Spleen (tissue), 7 donors: ENCODE data around the gene VWA5B2.

Source experiments
- CTCF ChIP-seq, 11 experiments: fragments of 200-600 bp in 7 of 11; fragments of 450-650 bp in 4 of 11; sonication (generic) in 4 of 11; IDR thresholded peaks in 8 of 11; conservative IDR thresholded peaks in 3 of 11; 1 replicate in 7 of 11; 2 replicates in 4 of 11; pipeline versions ENCODE4 v1.4.0 to v1.8.0; 2016 to 2021; ENCODE audit warnings: antibody characterized with exemption in 11 of 11, inconsistent platforms in 4 of 11, mild to moderate bottlenecking in 1 of 11
- POLR2AphosphoS5 ChIP-seq, 3 donors: sonication (generic); formaldehyde crosslinking; IDR thresholded peaks; one replicate each; pipeline ENCODE4 v1.5.1; 2017; ENCODE audit warnings: antibody characterized with exemption in 3 of 3
- donor health status: DM: no; HTN: no; CAD: no; lungs with moderate emphysema.
- donor health status: DM: no; HTN: no; CAD: no.
- donor health status: DM: no; HTN: no; CAD: no.

GRCh38 chr3:184211718-184212117, 17.7 kb upstream of the VWA5B2 start:
- TF ChIP-seq CTCF (IDR thresholded peaks at IDR 0.05 in 8 of 11, conservative IDR thresholded peaks at IDR 0.05 in 3 of 11) (no peak), POLR2AphosphoS5 (IDR thresholded peaks at IDR 0.05) (no peak)
